Astrocyte (in vitro differentiated cells and primary cell): ENCODE data around the gene JAGN1. TPM values are rescaled to one million over a fixed set of nuclear protein-coding genes. Genes with fewer than 3 reads are reported as not detected.
A peak's percentile ranks its signal among the peaks of the same experiment; 100 is the strongest.

Source experiments
- DNase-seq: peaks from one replicate; pipeline ENCODE4 v3.0.0-alpha.2; 2010; ENCODE audit warnings: low read depth
- FAIRE-seq: peaks from 2 replicates; lab custom pipeline; 2011; peaks lifted over from hg19 to GRCh38; lab: Jason Lieb, UNC
- H2AFZ ChIP-seq: 2 replicates; pipeline ENCODE4 v1.6.0; 2012; ENCODE audit warnings: low read depth, low read length, inconsistent platforms
- H3K27ac ChIP-seq: 2 replicates; pipeline ENCODE4 v1.5.1; 2011; ENCODE audit warnings: low read depth, low read length, inconsistent platforms
- H3K27me3 ChIP-seq: 2 replicates; pipeline ENCODE4 v1.6.0; 2011; ENCODE audit warnings: low read length, inconsistent platforms; ENCODE audit not compliant: insufficient read depth
- H3K36me3 ChIP-seq: 2 replicates; pipeline ENCODE4 v1.5.1; 2011; ENCODE audit warnings: low read length, inconsistent platforms; ENCODE audit not compliant: insufficient read depth
- H3K4me1 ChIP-seq: 2 replicates; pipeline ENCODE4 v1.5.1; 2011; ENCODE audit warnings: low read length, inconsistent platforms; ENCODE audit not compliant: insufficient read depth
- H3K4me2 ChIP-seq: 2 replicates; pipeline ENCODE4 v1.6.0; 2012; ENCODE audit warnings: low read length, inconsistent platforms
- H3K4me3 ChIP-seq: 2 replicates; pipeline ENCODE4 v1.5.1; 2011; ENCODE audit warnings: low read depth, mild to moderate bottlenecking, low read length, inconsistent platforms; ENCODE audit not compliant: insufficient read depth
- H3K79me2 ChIP-seq: 2 replicates; pipeline ENCODE4 v1.6.0; 2012; ENCODE audit warnings: mild to moderate bottlenecking, low read length, inconsistent platforms; ENCODE audit not compliant: insufficient read depth
- H3K9ac ChIP-seq: 2 replicates; pipeline ENCODE4 v1.6.0; 2012; ENCODE audit warnings: mild to moderate bottlenecking, low read length, inconsistent platforms
- H3K9me3 ChIP-seq: 2 replicates; pipeline ENCODE4 v1.5.1; 2012; ENCODE audit warnings: low read depth, mild to moderate bottlenecking, low read length, inconsistent platforms; ENCODE audit not compliant: insufficient read depth
- H4K20me1 ChIP-seq: 2 replicates; pipeline ENCODE4 v1.6.0; 2012; ENCODE audit warnings: low read length, inconsistent platforms; ENCODE audit not compliant: insufficient read depth
- H3K27ac Mint-ChIP-seq: one replicate; pipeline ENCODE4 v1.8.0; 2021; ENCODE audit warnings: mild to moderate bottlenecking, mixed read lengths; ENCODE audit not compliant: unreplicated experiment
- H3K27me3 Mint-ChIP-seq: one replicate; pipeline ENCODE4 v1.8.0; 2021; ENCODE audit warnings: low read depth, mixed read lengths; ENCODE audit not compliant: unreplicated experiment
- H3K36me3 Mint-ChIP-seq: one replicate; pipeline ENCODE4 v1.8.0; 2021; ENCODE audit warnings: low read depth, mixed read lengths; ENCODE audit not compliant: unreplicated experiment
- H3K4me1 Mint-ChIP-seq: one replicate; pipeline ENCODE4 v1.8.0; 2021; ENCODE audit warnings: low read depth, mixed read lengths; ENCODE audit not compliant: unreplicated experiment
- H3K4me3 Mint-ChIP-seq: one replicate; pipeline ENCODE4 v1.8.0; 2021; ENCODE audit warnings: mild to moderate bottlenecking, moderate library complexity, mixed read lengths; ENCODE audit not compliant: unreplicated experiment
- H3K9me3 Mint-ChIP-seq: one replicate; pipeline ENCODE4 v1.8.0; 2021; ENCODE audit warnings: mild to moderate bottlenecking, mixed read lengths; ENCODE audit not compliant: unreplicated experiment
- EZH2 ChIP-seq: IDR thresholded peaks from 2 replicates; pipeline ENCODE4 v1.6.1; 2012; ENCODE audit warnings: mild to moderate bottlenecking, low read length, inconsistent platforms; ENCODE audit not compliant: insufficient read depth
- total RNA-seq: library from RNA; stranded (reverse); gene quantifications from 2 replicates; pipeline ENCODE4 v1.2.1, GENCODE V29; 2021
- TF ChIP-seq, protein P1 (sequence below): IDR thresholded peaks from 2 replicates; pipeline ENCODE4 v1.5.1; 2011; ENCODE audit warnings: low read depth, mild to moderate bottlenecking, inconsistent platforms, low read length, moderate library complexity; ENCODE audit not compliant: insufficient read depth

Gene JAGN1
- total RNA-seq, 1 donor from 2014 or later, result 31.7 TPM

DNA sequence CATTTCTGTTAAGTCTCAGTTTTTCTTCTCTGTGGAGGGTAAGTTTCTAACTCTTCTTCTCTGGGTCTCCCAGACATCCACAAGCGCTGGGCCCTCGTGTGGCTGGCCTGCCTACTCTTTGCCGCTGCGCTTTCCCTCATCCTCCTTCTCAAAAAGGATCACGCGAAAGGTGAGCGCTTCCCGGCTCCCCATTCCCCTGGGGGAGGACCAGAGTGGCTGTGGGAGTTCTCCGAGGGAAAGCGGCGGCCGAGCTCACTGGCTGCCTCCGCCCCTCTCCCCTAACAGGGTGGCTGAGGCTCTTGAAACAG lies 42.1 kb downstream of the JAGN1 start:
- peak overlapping the region; percentile 85 for H3K4me2 ChIP-seq
- H2AFZ ChIP-seq, result peak overlapping the region; percentile 93
- H3K4me1 ChIP-seq, result peaks cover 9% of the 10 kb centered on the region
- no peaks in the 10 kb centered on the region for H3K27me3 ChIP-seq
- FAIRE-seq (no peak), DNase-seq (no peak)
- peak overlapping the region; percentile 51 for H3K27ac ChIP-seq
- H3K36me3 ChIP-seq, result no peaks in the 10 kb centered on the region
- Mint-ChIP-seq H3K36me3 (peaks cover 28% of the 10 kb centered on the region), H3K9me3 (peaks cover 3% of the 10 kb centered on the region), H3K4me1 (peaks cover 2% of the 10 kb centered on the region), H3K27me3 (no peaks in the 10 kb centered on the region), H3K4me3 (no peak overlapping the region), H3K27ac (no peak overlapping the region)
- no peaks in the 10 kb centered on the region for H3K79me2 ChIP-seq
- H3K9me3 ChIP-seq, result no peaks in the 10 kb centered on the region
- peak overlapping the region; percentile 82 for H3K9ac ChIP-seq
- peak overlapping the region; percentile 77 for H3K4me3 ChIP-seq
- H4K20me1 ChIP-seq, result no peaks in the 10 kb centered on the region
- TF ChIP-seq, protein P1, sequence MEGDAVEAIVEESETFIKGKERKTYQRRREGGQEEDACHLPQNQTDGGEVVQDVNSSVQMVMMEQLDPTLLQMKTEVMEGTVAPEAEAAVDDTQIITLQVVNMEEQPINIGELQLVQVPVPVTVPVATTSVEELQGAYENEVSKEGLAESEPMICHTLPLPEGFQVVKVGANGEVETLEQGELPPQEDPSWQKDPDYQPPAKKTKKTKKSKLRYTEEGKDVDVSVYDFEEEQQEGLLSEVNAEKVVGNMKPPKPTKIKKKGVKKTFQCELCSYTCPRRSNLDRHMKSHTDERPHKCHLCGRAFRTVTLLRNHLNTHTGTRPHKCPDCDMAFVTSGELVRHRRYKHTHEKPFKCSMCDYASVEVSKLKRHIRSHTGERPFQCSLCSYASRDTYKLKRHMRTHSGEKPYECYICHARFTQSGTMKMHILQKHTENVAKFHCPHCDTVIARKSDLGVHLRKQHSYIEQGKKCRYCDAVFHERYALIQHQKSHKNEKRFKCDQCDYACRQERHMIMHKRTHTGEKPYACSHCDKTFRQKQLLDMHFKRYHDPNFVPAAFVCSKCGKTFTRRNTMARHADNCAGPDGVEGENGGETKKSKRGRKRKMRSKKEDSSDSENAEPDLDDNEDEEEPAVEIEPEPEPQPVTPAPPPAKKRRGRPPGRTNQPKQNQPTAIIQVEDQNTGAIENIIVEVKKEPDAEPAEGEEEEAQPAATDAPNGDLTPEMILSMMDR, result no peak
- no peak for TF ChIP-seq EZH2

DNA sequence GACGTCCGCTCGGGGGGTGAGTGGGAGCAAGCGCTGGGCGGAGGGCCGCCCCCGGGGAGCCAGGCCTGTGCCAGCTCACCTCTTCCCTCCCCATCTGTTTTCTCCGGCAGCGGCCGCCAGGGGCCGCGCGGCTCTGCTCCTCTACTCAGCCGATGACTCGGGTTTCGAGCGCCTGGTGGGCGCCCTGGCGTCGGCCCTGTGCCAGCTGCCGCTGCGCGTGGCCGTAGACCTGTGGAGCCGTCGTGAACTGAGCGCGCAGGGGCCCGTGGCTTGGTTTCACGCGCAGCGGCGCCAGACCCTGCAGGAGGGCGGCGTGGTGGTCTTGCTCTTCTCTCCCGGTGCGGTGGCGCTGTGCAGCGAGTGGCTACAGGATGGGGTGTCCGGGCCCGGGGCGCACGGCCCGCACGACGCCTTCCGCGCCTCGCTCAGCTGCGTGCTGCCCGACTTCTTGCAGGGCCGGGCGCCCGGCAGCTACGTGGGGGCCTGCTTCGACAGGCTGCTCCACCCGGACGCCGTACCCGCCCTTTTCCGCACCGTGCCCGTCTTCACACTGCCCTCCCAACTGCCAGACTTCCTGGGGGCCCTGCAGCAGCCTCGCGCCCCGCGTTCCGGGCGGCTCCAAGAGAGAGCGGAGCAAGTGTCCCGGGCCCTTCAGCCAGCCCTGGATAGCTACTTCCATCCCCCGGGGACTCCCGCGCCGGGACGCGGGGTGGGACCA lies 42.6 kb downstream of the JAGN1 start:
- Mint-ChIP-seq H3K9me3 (peaks cover 3% of the 10 kb centered on the region), H3K4me1 (peaks cover 2% of the 10 kb centered on the region), H3K4me3 (peak overlapping the region; percentile 62), H3K27me3 (no peaks in the 10 kb centered on the region), H3K36me3 (peaks cover 28% of the 10 kb centered on the region), H3K27ac (no peak overlapping the region)
- Histone ChIP-seq H3K4me3 (peak overlapping the region; percentile 77), H4K20me1 (no peaks in the 10 kb centered on the region), H3K36me3 (no peaks in the 10 kb centered on the region), H3K4me1 (peaks cover 9% of the 10 kb centered on the region), H3K27me3 (no peaks in the 10 kb centered on the region), H2AFZ (peak overlapping the region; percentile 93), H3K4me2 (peak overlapping the region; percentile 85), H3K27ac (peak overlapping the region; percentile 51), H3K9me3 (no peaks in the 10 kb centered on the region), H3K9ac (peak overlapping the region; percentile 82), H3K79me2 (no peaks in the 10 kb centered on the region)
- no peak for TF ChIP-seq EZH2
- TF ChIP-seq, protein P1, result peak; percentile 47
- peak; percentile 72 for DNase-seq
- no peak for FAIRE-seq

DNA sequence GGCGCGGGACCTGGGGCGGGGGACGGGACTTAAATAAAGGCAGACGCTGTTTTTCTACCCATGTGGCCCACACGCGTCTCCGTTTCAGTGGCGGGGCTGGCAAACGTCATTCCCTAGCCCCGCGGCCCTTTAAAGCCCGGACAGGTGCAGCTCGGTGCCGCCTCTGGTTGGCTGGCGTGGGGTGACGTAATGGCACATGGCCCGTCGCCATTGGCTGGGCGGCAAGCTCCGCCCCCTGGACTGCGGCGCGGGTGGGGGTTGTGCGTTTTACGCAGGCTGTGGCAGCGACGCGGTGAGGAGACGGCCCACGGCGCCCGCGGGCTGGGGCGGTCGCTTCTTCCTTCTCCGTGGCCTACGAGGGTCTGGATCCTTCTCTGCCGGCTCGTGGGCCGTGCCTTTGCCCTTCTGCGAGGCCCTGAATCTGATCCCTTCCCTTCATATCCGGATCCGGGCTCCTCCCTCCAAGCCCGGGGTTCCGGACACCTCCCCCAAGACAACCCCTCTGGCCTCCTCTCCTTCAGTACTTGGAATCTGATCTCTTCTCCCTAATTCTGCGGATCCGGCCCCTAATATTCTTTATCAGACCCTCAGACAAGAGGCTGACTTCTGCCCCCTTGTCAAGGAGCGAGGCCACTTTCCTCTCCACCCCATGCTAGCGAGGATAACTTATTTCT lies 43.3 kb downstream of the JAGN1 start, which contains the start of gene CRELD1:
CRELD1 (plus strand) TSS at position 274 of the 674 bp plus-strand sequence. CDS start 605 bp downstream, outside the sequence.
- peak within 1 kb of the TSS; percentile 93 for H2AFZ ChIP-seq
- H3K9me3 Mint-ChIP-seq, result peaks cover 3% of the 10 kb centered on the region
- H3K9me3 ChIP-seq, result no peaks in the 10 kb centered on the region
- no peaks in the 10 kb centered on the region for H3K27me3 ChIP-seq
- H3K4me3 Mint-ChIP-seq, result peak within 1 kb of the TSS; percentile 92
- H3K36me3 Mint-ChIP-seq, result peaks cover 26% of the 10 kb centered on the region
- TF ChIP-seq EZH2, result no peak
- TF ChIP-seq, protein P1, result no peak
- H3K79me2 ChIP-seq, result no peaks in the 10 kb centered on the region
- H4K20me1 ChIP-seq, result no peaks in the 10 kb centered on the region
- no peaks in the 10 kb centered on the region for H3K27me3 Mint-ChIP-seq
- no peaks in the 10 kb centered on the region for H3K36me3 ChIP-seq
- no peak for FAIRE-seq
- peak within 1 kb of the TSS; percentile 82 for H3K9ac ChIP-seq
- H3K4me3 ChIP-seq, result peak within 1 kb of the TSS; percentile 77
- H3K4me1 Mint-ChIP-seq, result peaks cover 2% of the 10 kb centered on the region
- H3K4me1 ChIP-seq, result peaks cover 9% of the 10 kb centered on the region
- H3K27ac Mint-ChIP-seq, result peak within 1 kb of the TSS; percentile 86
- peak; percentile 86 for DNase-seq
- peak within 1 kb of the TSS; percentile 85 for H3K4me2 ChIP-seq
- peak within 1 kb of the TSS; percentile 80 for H3K27ac ChIP-seq
